ENCODE data around the gene FMO1. TPM values are rescaled to one million over a fixed set of nuclear protein-coding genes. Genes with fewer than 3 reads are reported as not detected.
"Not testable (repeated sequence)": the region's sequence is repeated elsewhere in the genome, so short reads cannot be mapped to it uniquely, and the experiment has no call there.

FMO1 gene
- total RNA-seq, 1 experiment from 2014 or later, result not detected

DNA sequence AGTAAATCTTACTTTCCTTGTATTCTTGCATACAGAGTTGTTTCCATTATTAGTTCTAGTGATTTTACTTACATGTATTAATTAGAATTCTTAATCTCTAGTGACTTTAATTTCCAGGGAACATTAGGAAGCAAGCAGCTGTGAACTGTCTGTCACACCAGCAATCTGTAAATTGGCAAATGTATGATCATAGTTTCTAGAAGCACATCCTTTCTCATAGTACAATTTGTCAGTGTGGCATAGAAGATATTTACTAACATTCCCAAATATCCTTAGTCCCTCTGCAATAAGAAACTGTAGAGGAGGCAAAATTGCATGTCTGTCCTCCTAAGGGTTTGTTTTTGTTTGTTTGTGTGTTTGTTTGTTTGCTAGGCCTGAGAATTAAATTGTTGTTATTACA is 17.0 kb upstream of the FMO1 start (continued):
- TF ChIP-seq, protein P1, sequence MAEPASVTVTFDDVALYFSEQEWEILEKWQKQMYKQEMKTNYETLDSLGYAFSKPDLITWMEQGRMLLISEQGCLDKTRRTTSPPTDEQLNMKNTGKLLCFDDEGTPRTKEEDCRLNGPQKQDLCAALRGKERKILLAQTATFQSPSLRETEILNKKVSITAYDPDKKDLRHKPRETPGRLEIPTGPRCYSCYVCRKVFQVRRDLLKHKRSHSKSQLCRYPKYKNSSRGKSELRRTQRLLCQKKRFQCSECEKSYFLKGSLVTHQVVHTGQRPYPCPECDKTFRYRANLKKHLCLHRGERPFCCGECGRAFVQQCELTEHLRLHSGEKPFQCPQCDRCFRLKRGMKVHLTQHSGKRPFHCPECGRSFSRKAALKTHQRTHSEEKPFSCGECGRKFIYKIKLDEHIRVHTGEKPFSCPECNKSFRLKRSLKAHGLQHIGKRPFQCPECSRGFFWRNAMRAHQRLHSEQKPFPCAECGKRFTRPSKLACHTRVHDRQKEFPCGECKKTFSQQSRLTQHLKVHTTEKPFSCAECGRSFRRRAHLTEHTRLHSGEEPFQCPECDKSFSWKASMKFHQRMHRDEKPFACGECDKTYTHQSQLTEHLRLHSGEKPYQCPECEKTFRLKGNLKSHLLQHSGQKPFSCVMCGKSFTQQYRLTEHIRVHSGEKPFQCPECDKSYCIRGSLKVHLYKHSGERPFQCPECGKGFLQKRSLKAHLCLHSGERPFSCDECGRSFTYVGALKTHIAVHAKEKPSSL (CRISPR knock-in tag; conservative IDR thresholded peaks at IDR 0.05), result no peak

DNA sequence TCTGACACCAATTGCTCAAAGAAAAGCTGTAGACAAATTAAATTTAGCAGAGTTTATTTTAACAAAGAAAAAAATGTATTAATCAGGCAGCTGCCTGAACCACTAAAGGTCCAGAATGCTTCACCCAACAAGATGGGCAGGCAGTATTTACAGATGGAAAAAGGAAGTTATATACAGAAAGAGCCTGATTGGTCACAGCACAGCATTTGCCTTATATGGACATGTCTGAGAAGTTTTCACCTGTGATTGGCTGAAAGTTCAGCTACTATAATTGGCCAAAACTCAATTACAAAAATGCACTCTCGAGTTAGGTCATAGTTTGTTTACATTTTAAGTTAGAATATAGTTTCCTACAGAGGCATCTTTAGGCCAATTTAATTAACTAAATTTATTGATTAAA is 15.1 kb upstream of the FMO1 start:
- H3K27ac Mint-ChIP-seq, result no peak overlapping the region

DNA sequence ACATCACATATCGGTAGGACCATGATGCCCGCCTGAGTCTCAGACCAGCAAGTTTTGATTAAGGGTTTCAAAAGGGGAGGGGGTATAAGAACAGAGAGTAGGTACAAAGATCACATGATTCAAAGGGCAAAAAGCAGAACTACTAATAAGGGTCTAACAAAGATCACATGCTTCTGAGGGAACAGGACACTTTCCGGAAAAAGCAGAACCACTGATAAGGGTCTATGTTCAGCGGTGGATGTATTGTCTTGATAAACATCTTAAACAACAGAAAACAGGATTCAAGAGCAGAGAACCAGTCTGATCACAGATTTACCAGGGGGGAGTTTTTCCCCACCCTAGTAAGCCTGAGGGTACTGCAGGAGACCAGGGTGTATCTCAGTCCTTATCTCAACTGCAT is 12.1 kb upstream of the FMO1 start:
- H3K4me3 Mint-ChIP-seq; H3K27ac Mint-ChIP-seq; CTCF ChIA-PET; H3K27me3 Mint-ChIP-seq (ENCODE audit: low read depth); ATAC-seq; POLR2A ChIA-PET; DNase-seq (ENCODE audit: low spot score); H3K4me1 Mint-ChIP-seq: not testable (repeated sequence)
- Mint-ChIP-seq H3K9me3 (peaks cover 49% of the 10 kb centered on the region), H3K36me3 (peaks cover 19% of the 10 kb centered on the region)

More for the DNA sequence above, 15.1 kb upstream of the FMO1 start:
- H3K4me3 Mint-ChIP-seq, result no peak overlapping the region
- H3K9me3 Mint-ChIP-seq, result peaks cover 30% of the 10 kb centered on the region
- H3K36me3 Mint-ChIP-seq, result peaks cover 13% of the 10 kb centered on the region
- TF ChIP-seq NR3C1 (CRISPR knock-in tag; conservative IDR thresholded peaks at IDR 0.05; ENCODE audit: low read depth), result no peak
- TF ChIP-seq, protein P2, sequence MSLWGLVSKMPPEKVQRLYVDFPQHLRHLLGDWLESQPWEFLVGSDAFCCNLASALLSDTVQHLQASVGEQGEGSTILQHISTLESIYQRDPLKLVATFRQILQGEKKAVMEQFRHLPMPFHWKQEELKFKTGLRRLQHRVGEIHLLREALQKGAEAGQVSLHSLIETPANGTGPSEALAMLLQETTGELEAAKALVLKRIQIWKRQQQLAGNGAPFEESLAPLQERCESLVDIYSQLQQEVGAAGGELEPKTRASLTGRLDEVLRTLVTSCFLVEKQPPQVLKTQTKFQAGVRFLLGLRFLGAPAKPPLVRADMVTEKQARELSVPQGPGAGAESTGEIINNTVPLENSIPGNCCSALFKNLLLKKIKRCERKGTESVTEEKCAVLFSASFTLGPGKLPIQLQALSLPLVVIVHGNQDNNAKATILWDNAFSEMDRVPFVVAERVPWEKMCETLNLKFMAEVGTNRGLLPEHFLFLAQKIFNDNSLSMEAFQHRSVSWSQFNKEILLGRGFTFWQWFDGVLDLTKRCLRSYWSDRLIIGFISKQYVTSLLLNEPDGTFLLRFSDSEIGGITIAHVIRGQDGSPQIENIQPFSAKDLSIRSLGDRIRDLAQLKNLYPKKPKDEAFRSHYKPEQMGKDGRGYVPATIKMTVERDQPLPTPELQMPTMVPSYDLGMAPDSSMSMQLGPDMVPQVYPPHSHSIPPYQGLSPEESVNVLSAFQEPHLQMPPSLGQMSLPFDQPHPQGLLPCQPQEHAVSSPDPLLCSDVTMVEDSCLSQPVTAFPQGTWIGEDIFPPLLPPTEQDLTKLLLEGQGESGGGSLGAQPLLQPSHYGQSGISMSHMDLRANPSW (CRISPR knock-in tag; conservative IDR thresholded peaks at IDR 0.05; ENCODE audit: low read depth), result no peak
- TF ChIP-seq, protein P3, sequence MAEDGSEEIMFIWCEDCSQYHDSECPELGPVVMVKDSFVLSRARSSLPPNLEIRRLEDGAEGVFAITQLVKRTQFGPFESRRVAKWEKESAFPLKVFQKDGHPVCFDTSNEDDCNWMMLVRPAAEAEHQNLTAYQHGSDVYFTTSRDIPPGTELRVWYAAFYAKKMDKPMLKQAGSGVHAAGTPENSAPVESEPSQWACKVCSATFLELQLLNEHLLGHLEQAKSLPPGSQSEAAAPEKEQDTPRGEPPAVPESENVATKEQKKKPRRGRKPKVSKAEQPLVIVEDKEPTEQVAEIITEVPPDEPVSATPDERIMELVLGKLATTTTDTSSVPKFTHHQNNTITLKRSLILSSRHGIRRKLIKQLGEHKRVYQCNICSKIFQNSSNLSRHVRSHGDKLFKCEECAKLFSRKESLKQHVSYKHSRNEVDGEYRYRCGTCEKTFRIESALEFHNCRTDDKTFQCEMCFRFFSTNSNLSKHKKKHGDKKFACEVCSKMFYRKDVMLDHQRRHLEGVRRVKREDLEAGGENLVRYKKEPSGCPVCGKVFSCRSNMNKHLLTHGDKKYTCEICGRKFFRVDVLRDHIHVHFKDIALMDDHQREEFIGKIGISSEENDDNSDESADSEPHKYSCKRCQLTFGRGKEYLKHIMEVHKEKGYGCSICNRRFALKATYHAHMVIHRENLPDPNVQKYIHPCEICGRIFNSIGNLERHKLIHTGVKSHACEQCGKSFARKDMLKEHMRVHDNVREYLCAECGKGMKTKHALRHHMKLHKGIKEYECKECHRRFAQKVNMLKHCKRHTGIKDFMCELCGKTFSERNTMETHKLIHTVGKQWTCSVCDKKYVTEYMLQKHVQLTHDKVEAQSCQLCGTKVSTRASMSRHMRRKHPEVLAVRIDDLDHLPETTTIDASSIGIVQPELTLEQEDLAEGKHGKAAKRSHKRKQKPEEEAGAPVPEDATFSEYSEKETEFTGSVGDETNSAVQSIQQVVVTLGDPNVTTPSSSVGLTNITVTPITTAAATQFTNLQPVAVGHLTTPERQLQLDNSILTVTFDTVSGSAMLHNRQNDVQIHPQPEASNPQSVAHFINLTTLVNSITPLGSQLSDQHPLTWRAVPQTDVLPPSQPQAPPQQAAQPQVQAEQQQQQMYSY (CRISPR knock-in tag; IDR thresholded peaks at IDR 0.05), result no peak
- TF ChIP-seq, protein P4, sequence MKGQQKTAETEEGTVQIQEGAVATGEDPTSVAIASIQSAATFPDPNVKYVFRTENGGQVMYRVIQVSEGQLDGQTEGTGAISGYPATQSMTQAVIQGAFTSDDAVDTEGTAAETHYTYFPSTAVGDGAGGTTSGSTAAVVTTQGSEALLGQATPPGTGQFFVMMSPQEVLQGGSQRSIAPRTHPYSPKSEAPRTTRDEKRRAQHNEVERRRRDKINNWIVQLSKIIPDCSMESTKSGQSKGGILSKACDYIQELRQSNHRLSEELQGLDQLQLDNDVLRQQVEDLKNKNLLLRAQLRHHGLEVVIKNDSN (CRISPR knock-in tag; IDR thresholded peaks at IDR 0.05), result no peak
- TF ChIP-seq ZNF232 (CRISPR knock-in tag; IDR thresholded peaks at IDR 0.05), result no peak
- TF ChIP-seq GRHL2 (CRISPR knock-in tag; IDR thresholded peaks at IDR 0.05; ENCODE audit: insufficient replicate concordance, severe bottlenecking), result no peak
- TF ChIP-seq OVOL2 (CRISPR knock-in tag; IDR thresholded peaks at IDR 0.05; ENCODE audit: borderline replicate concordance), result no peak
- TF ChIP-seq RELA (CRISPR knock-in tag; IDR thresholded peaks at IDR 0.05; ENCODE audit: borderline replicate concordance), result no peak
- TF ChIP-seq TP53 (CRISPR knock-in tag; IDR thresholded peaks at IDR 0.05), result no peak
- TF ChIP-seq ELF4 (CRISPR knock-in tag; IDR thresholded peaks at IDR 0.05; ENCODE audit: low read depth), result no peak
- TF ChIP-seq PRRX2 (CRISPR knock-in tag; IDR thresholded peaks at IDR 0.05), result no peak
- TF ChIP-seq, protein P5, sequence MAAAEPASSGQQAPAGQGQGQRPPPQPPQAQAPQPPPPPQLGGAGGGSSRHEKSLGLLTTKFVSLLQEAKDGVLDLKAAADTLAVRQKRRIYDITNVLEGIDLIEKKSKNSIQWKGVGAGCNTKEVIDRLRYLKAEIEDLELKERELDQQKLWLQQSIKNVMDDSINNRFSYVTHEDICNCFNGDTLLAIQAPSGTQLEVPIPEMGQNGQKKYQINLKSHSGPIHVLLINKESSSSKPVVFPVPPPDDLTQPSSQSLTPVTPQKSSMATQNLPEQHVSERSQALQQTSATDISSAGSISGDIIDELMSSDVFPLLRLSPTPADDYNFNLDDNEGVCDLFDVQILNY (CRISPR knock-in tag; IDR thresholded peaks at IDR 0.05), result no peak
- TF ChIP-seq, protein P6, sequence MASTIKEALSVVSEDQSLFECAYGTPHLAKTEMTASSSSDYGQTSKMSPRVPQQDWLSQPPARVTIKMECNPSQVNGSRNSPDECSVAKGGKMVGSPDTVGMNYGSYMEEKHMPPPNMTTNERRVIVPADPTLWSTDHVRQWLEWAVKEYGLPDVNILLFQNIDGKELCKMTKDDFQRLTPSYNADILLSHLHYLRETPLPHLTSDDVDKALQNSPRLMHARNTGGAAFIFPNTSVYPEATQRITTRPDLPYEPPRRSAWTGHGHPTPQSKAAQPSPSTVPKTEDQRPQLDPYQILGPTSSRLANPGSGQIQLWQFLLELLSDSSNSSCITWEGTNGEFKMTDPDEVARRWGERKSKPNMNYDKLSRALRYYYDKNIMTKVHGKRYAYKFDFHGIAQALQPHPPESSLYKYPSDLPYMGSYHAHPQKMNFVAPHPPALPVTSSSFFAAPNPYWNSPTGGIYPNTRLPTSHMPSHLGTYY (CRISPR knock-in tag; IDR thresholded peaks at IDR 0.05), result no peak
- TF ChIP-seq, protein P7, sequence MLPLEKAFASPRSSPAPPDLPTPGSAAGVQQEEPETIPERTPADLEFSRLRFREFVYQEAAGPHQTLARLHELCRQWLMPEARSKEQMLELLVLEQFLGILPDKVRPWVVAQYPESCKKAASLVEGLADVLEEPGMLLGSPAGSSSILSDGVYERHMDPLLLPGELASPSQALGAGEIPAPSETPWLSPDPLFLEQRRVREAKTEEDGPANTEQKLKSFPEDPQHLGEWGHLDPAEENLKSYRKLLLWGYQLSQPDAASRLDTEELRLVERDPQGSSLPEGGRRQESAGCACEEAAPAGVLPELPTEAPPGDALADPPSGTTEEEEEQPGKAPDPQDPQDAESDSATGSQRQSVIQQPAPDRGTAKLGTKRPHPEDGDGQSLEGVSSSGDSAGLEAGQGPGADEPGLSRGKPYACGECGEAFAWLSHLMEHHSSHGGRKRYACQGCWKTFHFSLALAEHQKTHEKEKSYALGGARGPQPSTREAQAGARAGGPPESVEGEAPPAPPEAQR (CRISPR knock-in tag; IDR thresholded peaks at IDR 0.05), result no peak
- no peak for TF ChIP-seq FOXJ3 (CRISPR knock-in tag; IDR thresholded peaks at IDR 0.05; ENCODE audit: borderline replicate concordance)
- no peak for TF ChIP-seq ZNF317 (CRISPR knock-in tag; IDR thresholded peaks at IDR 0.05; ENCODE audit: borderline replicate concordance, low read depth)
- no peak for TF ChIP-seq ZNF396 (CRISPR knock-in tag; IDR thresholded peaks at IDR 0.05; ENCODE audit: borderline replicate concordance)
- no peaks in the 10 kb centered on the region for H3K4me1 Mint-ChIP-seq
- DNase-seq (ENCODE audit: low spot score), result no peak
- no peaks in the 10 kb centered on the region for H3K27me3 Mint-ChIP-seq (ENCODE audit: low read depth)
- ATAC-seq, result no peak
- POLR2A ChIA-PET, result no interaction called here
- CTCF ChIA-PET, result interaction anchor here (1.1 to 1.4 kb wide), 2 partner anchors 12 to 80 kb away, joined by 3 to 6 read pairs; partner anchors contain the start of gene FMO4
